Measurements from ENCODE around the gene ATXN2. TPM values are rescaled to one million over a fixed set of nuclear protein-coding genes. Genes with fewer than 3 reads are reported as not detected.

The ATXN2 gene
- total and polyA plus RNA-seq, 9 of the 15 experiments (the other 6 are each of a cell fraction or from before 2014, with no cell fraction given), result 16.8 to 67.8 (median 29.3) TPM

GRCh38 chr12:111409780-111410430, 189.2 kb downstream of the ATXN2 start (continued):
- TF ChIP-seq HES1 (IDR thresholded peaks at IDR 0.05; ENCODE audit: low read depth), result no peak
- no peak for TF ChIP-seq POLR3G (IDR thresholded peaks at IDR 0.05; ENCODE audit: extremely low read depth, insufficient read length, insufficient replicate concordance)
- TF ChIP-seq LARP7 (IDR thresholded peaks at IDR 0.05), result no peak
- TF ChIP-seq MNT (conservative IDR thresholded peaks at IDR 0.05), result peak; percentile 64 to 84
- TF ChIP-seq PRMT5 (CRISPR knock-in tag; IDR thresholded peaks at IDR 0.05), result no peak
- TF ChIP-seq ZNF165 (CRISPR knock-in tag; IDR thresholded peaks at IDR 0.05; ENCODE audit: borderline replicate concordance), result no peak
- TF ChIP-seq RNF219 (CRISPR knock-in tag; IDR thresholded peaks at IDR 0.05), result no peak
- TF ChIP-seq ZNF311 (CRISPR knock-in tag; IDR thresholded peaks at IDR 0.05), result no peak
- TF ChIP-seq HDGF (IDR thresholded peaks at IDR 0.05), result no peak
- no peak for TF ChIP-seq KDM5B (IDR thresholded peaks at IDR 0.05; ENCODE audit: insufficient replicate concordance, low read depth, low read length)
- no peak for TF ChIP-seq BACH1 (tag; IDR thresholded peaks at IDR 0.05)
- TF ChIP-seq CBFB (CRISPR knock-in tag; IDR thresholded peaks at IDR 0.05), result no peak
- no peak for TF ChIP-seq SIN3B (IDR thresholded peaks at IDR 0.05; ENCODE audit: low read depth)
- no peak for TF ChIP-seq ZNF24 (IDR thresholded peaks at IDR 0.05)
- no peak for TF ChIP-seq FOXK2 (conservative IDR thresholded peaks at IDR 0.05 in 1 of 2, IDR thresholded peaks at IDR 0.05 in 1 of 2; ENCODE audit: low read depth in 2 of 2)
- TF ChIP-seq SNIP1 (IDR thresholded peaks at IDR 0.05; ENCODE audit: low read depth), result no peak
- TF ChIP-seq SAP30 (IDR thresholded peaks at IDR 0.05; ENCODE audit: borderline replicate concordance, insufficient read depth, low read depth, low read length, poor library complexity, severe bottlenecking), result no peak
- TF ChIP-seq ZNF445 (CRISPR knock-in tag; IDR thresholded peaks at IDR 0.05; ENCODE audit: low read depth), result no peak
- TF ChIP-seq CGGBP1 (CRISPR knock-in tag; IDR thresholded peaks at IDR 0.05), result no peak
- no peak for TF ChIP-seq ZNF324 (CRISPR knock-in tag; IDR thresholded peaks at IDR 0.05)
- peak in 1 of 2 experiments; percentile 32; a peak in 1 of 4 replicates for TF ChIP-seq RCOR1 (IDR thresholded peaks at IDR 0.05; ENCODE audit: borderline replicate concordance in 1 of 2, low read depth in 2 of 2, low read length in 2 of 2)
- no peak for TF ChIP-seq ZNF512 (tag; IDR thresholded peaks at IDR 0.05)
- no peak for TF ChIP-seq MAFF (IDR thresholded peaks at IDR 0.05; ENCODE audit: low read length)

Measured in K562 (cell line).